HUES48 (cell line): ENCODE data around the gene MSH5.
"Not testable (repeated sequence)": the region's sequence is repeated elsewhere in the genome, so short reads cannot be mapped to it uniquely, and the experiment has no call there.

ENCODE experiments used
- H3K27ac ChIP-seq: one replicate; pipeline ENCODE4 v1.7.0; 2013; ENCODE audit warnings: low read depth, low read length, inconsistent platforms
- H3K27me3 ChIP-seq: 2 replicates; pipeline ENCODE4 v1.6.1; 2013; ENCODE audit warnings: mild to moderate bottlenecking, low read length; ENCODE audit not compliant: control insufficient read depth, insufficient read depth
- H3K36me3 ChIP-seq: 2 replicates; pipeline ENCODE4 v1.6.1; 2013; ENCODE audit warnings: low read length; ENCODE audit not compliant: control insufficient read depth, insufficient read depth
- H3K4me1 ChIP-seq: 2 replicates; pipeline ENCODE4 v1.6.1; 2013; ENCODE audit warnings: mild to moderate bottlenecking, low read length; ENCODE audit not compliant: control insufficient read depth, insufficient read depth
- H3K4me3 ChIP-seq: 2 replicates; pipeline ENCODE4 v1.5.1; 2013; ENCODE audit warnings: mild to moderate bottlenecking, low read depth, low read length
- H3K9ac ChIP-seq: 2 replicates; pipeline ENCODE4 v1.6.1; 2013; ENCODE audit warnings: mild to moderate bottlenecking, low read depth, low read length, moderate library complexity
- H3K9me3 ChIP-seq: 2 replicates; pipeline ENCODE4 v1.6.1; 2013; ENCODE audit warnings: low read length; ENCODE audit not compliant: control insufficient read depth, insufficient read depth

The MSH5 gene

GRCh38 chr6:31702405-31702818, 37.4 kb upstream of the MSH5 start:
- peak overlapping the region; percentile 93 for H3K27ac ChIP-seq
- 0 out of 2 replicates have a peak, but pooled peaks cover 7% of the 10 kb centered on the region for H3K4me1 ChIP-seq
- peak overlapping the region; percentile 89 for H3K4me3 ChIP-seq
- peak overlapping the region; percentile 75 for H3K9ac ChIP-seq
- H3K27me3 ChIP-seq = no peaks in the 10 kb centered on the region
- peaks cover 17% of the 10 kb centered on the region; the same call in 1 of the 2 replicates for H3K36me3 ChIP-seq
- no peaks in the 10 kb centered on the region for H3K9me3 ChIP-seq

DNA sequence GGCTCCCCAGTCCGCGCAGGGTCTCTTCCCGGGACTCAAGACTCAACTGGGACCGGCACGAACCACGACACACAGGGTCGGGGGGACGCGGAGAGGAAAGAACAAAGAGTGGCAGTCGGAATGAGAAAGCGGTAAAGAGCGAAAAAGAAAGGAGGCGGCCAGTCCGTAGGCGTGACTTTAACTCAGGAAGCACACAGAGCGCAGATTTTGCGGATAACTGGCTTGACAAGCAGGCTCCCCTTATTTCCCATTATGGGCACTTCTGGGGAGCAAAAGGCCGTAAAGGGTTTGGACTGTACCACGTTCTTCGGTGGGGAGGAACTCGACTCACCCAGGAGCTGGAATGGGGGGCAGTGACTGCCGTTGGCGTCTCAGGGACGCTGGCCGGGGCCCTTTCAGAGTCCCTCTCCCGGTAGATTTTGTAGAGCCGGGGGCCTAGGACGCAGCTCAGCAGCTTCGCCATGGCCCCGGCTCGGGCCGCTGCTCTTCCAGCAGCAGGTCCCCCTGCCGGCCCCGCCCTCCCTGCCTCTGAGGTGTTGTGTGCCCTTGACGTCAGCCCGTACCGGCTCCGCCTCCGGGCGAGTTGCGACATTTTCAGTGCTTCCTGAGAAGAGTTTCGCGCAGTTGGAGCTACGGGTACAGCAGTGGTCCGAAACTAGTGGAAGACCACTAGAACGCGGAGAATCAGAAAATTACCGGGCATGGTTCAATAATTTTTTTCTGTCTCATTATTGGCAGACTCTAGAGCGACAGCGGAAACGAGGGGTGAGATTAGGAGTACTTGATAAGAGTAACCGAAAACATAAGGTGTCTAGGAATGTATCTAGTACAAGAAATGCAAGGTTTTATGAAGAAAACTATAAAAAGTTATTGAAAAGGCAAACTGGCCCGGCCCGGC, 36.7 kb upstream of the MSH5 start, which contains the start of gene ABHD16A:
TSS of gene ABHD16A (minus strand) at position 506 of the 898 bp plus-strand sequence. CDS start at position 463, 43 bp downstream.
- peak within 1 kb of the TSS; percentile 75 for H3K9ac ChIP-seq
- H3K36me3 ChIP-seq = peaks cover 17% of the 10 kb centered on the region; the same call in 1 of the 2 replicates
- H3K4me1 ChIP-seq = 0 out of 2 replicates have a peak, but pooled peaks cover 7% of the 10 kb centered on the region
- peak within 1 kb of the TSS; percentile 93 for H3K27ac ChIP-seq
- peak within 1 kb of the TSS; percentile 89 for H3K4me3 ChIP-seq
- H3K9me3 ChIP-seq = no peaks in the 10 kb centered on the region
- H3K27me3 ChIP-seq = no peaks in the 10 kb centered on the region

DNA sequence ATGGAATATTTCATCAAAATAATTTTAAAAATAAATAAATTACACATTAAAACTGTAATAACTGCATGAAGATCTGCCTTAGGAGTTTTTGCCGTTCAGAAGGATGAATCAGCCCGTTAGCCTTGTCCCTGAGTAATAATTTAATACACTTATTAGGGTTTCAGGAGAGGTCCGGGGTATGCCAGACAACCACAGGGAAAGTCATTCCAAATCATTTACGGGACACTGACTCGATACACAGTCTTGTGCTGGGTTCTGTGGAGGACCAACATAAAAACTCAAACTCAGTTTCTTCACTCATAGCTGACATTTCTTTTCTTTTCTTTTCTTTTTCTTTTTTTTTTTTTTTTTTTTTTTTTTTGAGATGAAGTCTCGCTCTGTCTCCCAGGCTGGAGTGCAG, 33.9 kb upstream of the MSH5 start:
- H3K4me3 ChIP-seq = no peak overlapping the region
- H3K27me3 ChIP-seq = no peaks in the 10 kb centered on the region
- H3K9ac ChIP-seq = no peak overlapping the region
- H3K27ac ChIP-seq = no peak overlapping the region
- H3K4me1 ChIP-seq = 0 out of 2 replicates have a peak, but pooled peaks cover 7% of the 10 kb centered on the region
- H3K9me3 ChIP-seq = no peaks in the 10 kb centered on the region
- H3K36me3 ChIP-seq = no peaks in the 10 kb centered on the region; the same call in 1 of the 2 replicates

DNA sequence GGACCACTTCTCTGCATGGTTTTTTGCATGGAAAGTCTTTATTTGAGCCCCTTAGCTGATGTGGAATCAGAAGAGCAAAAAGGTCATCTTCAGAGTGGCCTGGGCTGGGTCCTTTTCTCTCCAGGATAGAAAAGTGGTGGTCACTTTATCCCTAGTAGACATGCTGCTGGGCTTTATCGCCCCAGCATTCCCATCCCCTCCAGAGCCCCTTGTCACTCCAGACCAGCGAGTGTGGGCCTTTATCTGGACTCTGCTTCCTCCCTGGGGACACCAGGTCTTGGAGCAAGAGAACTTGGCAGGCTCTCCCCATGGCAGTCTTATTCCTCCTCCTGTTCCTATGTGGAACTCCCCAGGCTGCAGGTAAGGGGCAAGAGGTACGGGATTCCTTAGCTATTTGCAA, 33.2 kb upstream of the MSH5 start, which contains the start of gene LY6G6F:
TSS of gene LY6G6F (plus strand) at position 268 of the 400 bp plus-strand sequence. CDS start at position 309, 41 bp downstream.
- 0 out of 2 replicates have a peak, but pooled peaks cover 7% of the 10 kb centered on the region for H3K4me1 ChIP-seq
- no peaks in the 10 kb centered on the region for H3K9me3 ChIP-seq
- H3K4me3 ChIP-seq = no peak within 1 kb of the TSS
- H3K9ac ChIP-seq = no peak within 1 kb of the TSS
- H3K27me3 ChIP-seq = no peaks in the 10 kb centered on the region
- H3K27ac ChIP-seq = no peak within 1 kb of the TSS
- H3K36me3 ChIP-seq = no peaks in the 10 kb centered on the region

- Histone ChIP-seq H3K27ac (no peak overlapping the region), H3K27me3 (no peaks in the 10 kb centered on the region), H3K36me3 (no peaks in the 10 kb centered on the region), H3K9me3 (no peaks in the 10 kb centered on the region), H3K9ac (no peak overlapping the region), H3K4me1 (no peaks in the 10 kb centered on the region), H3K4me3 (no peak overlapping the region)
These were observed 32.1 kb upstream of the MSH5 start for GRCh38 chr6:31707701-31708100.

- H3K36me3 ChIP-seq = no peaks in the 10 kb centered on the region
- H3K9ac ChIP-seq = no peak overlapping the region
- no peaks in the 10 kb centered on the region for H3K4me1 ChIP-seq
- no peaks in the 10 kb centered on the region for H3K27me3 ChIP-seq
- H3K4me3 ChIP-seq = no peak overlapping the region
- H3K27ac ChIP-seq = no peak overlapping the region
- no peaks in the 10 kb centered on the region for H3K9me3 ChIP-seq
These were observed 31.6 kb upstream of the MSH5 start for GRCh38 chr6:31708224-31708623.

GRCh38 chr6:31709157-31709556, 30.6 kb upstream of the MSH5 start:
- not testable (repeated sequence) for H3K9ac ChIP-seq, H3K4me3 ChIP-seq, H3K27ac ChIP-seq, H3K36me3 ChIP-seq, H3K9me3 ChIP-seq, H3K4me1 ChIP-seq, H3K27me3 ChIP-seq

DNA sequence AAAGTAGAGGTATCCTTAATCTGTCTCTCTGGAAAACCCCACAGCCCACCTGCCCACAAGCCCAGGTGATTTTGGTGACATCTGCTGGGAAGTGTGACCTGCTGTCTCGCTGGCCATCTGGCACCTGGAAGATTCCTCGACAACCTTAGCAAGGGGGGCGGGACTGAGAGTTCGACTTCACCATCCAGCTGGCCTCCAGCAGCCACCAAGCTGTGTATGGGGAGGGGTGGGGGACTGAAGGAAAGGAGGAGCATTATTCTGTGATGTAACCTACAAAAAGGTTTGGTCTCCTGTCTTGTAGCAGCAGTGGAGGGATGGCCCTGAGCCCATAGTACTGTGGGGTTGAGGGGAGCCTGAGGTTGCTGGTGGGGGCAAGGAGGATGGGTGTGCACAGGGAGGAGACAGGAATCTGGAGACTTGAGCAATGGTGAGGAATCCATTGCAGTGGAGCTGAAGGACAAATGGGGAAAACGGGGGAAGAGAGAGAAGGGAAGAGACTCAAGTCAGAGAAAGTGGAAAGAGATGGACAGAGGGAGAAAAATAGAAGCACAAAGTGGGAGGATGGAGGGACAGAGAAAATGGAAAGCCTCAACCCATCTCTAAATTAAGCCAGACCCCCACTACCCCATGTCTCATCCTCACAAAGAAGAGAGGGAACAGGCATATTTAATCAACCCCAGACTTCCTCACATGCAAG, 29.1 kb upstream of the MSH5 start:
- H3K36me3 ChIP-seq = no peaks in the 10 kb centered on the region
- H3K27me3 ChIP-seq = no peaks in the 10 kb centered on the region
- no peak overlapping the region for H3K4me3 ChIP-seq
- H3K27ac ChIP-seq = no peak overlapping the region
- H3K9me3 ChIP-seq = no peaks in the 10 kb centered on the region
- peaks cover 19% of the 10 kb centered on the region for H3K4me1 ChIP-seq
- no peak overlapping the region for H3K9ac ChIP-seq

DNA sequence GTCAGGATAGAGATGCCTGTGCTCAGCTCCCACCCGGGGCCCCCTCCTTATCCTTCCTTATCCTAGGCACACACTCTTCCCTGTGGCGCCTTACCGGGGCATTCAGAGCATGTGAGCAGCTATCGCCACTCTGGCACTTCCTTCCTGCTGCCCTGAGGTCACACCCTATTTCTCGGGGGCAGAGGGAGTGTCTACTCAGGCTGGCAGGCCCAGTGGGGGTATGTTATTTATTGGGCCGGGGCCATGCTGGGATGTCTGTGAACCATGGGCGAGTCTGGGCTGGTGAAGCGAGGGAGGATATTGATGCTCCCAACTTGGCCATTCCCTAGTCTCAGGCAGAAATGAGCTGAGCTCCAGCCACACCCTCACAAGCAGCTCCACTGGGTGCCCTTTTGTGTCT, 28.6 kb upstream of the MSH5 start:
- H3K4me3 ChIP-seq = no peak overlapping the region
- peaks cover 19% of the 10 kb centered on the region for H3K4me1 ChIP-seq
- no peak overlapping the region for H3K9ac ChIP-seq
- H3K36me3 ChIP-seq = no peaks in the 10 kb centered on the region
- no peak overlapping the region for H3K27ac ChIP-seq
- no peaks in the 10 kb centered on the region for H3K27me3 ChIP-seq
- no peaks in the 10 kb centered on the region for H3K9me3 ChIP-seq

- Histone ChIP-seq H3K27ac (no peak overlapping the region), H3K27me3 (no peaks in the 10 kb centered on the region), H3K9ac (no peak overlapping the region), H3K36me3 (no peaks in the 10 kb centered on the region), H3K4me1 (peaks cover 19% of the 10 kb centered on the region), H3K9me3 (no peaks in the 10 kb centered on the region), H3K4me3 (no peak overlapping the region)
These were observed 27.5 kb upstream of the MSH5 start for GRCh38 chr6:31712296-31712695.

GRCh38 chr6:31713465-31713864, 26.3 kb upstream of the MSH5 start:
- no peaks in the 10 kb centered on the region for H3K9me3 ChIP-seq
- no peaks in the 10 kb centered on the region for H3K36me3 ChIP-seq
- H3K27ac ChIP-seq = peak overlapping the region; percentile 80
- peaks cover 27% of the 10 kb centered on the region for H3K4me1 ChIP-seq
- H3K4me3 ChIP-seq = no peak overlapping the region
- no peaks in the 10 kb centered on the region for H3K27me3 ChIP-seq
- no peak overlapping the region for H3K9ac ChIP-seq
